SJCRH30 (cell line): ENCODE results near the gene MEX3A. TPM values are rescaled to one million over a fixed set of nuclear protein-coding genes. Genes with fewer than 3 reads are reported as not detected.
"Not testable (repeated sequence)": the region's sequence is repeated elsewhere in the genome, so short reads cannot be mapped to it uniquely, and the experiment has no call there.

ENCODE experiments used
- DNase-seq, 2 experiments: peaks; one replicate each; pipeline ENCODE4 v3.0.0-alpha.2; 2015 to 2020
- H3K27ac ChIP-seq: fragments of 250-450 bp; sonication (Bioruptor Pico); 2 replicates; pipeline ENCODE4 v1.5.1; 2020; ENCODE audit warnings: mild to moderate bottlenecking, moderate library complexity
- H3K27me3 ChIP-seq: fragments of 250-450 bp; sonication (Bioruptor Pico); 2 replicates; pipeline ENCODE4 v1.5.1; 2020; ENCODE audit warnings: mild to moderate bottlenecking, moderate library complexity
- H3K36me3 ChIP-seq: fragments of 250-450 bp; sonication (Bioruptor Pico); 2 replicates; pipeline ENCODE4 v1.5.1; 2020; ENCODE audit warnings: mild to moderate bottlenecking, moderate library complexity
- H3K4me1 ChIP-seq: fragments of 250-450 bp; sonication (Bioruptor Pico); 2 replicates; pipeline ENCODE4 v1.5.1; 2020; ENCODE audit warnings: mild to moderate bottlenecking, moderate library complexity
- H3K4me3 ChIP-seq: fragments of 250-450 bp; sonication (Bioruptor Pico); 2 replicates; pipeline ENCODE4 v1.5.1; 2020; ENCODE audit warnings: mild to moderate bottlenecking, moderate library complexity
- H3K9me3 ChIP-seq: fragments of 250-450 bp; sonication (Bioruptor Pico); replicated peaks from 2 replicates; pipeline ENCODE4 v1.5.1; 2020; ENCODE audit warnings: mild to moderate bottlenecking, moderate library complexity
- total RNA-seq: library from RNA; depleted of rRNA; stranded (reverse); fragments of >200 nt; shearing (Covaris generic); gene quantifications from 2 replicates; pipeline ENCODE4 v1.2.3, GENCODE V29; 2014; rRNA removed

MEX3A gene
- total RNA-seq, result 21.8 and 22.3 TPM in 2 replicates

DNA sequence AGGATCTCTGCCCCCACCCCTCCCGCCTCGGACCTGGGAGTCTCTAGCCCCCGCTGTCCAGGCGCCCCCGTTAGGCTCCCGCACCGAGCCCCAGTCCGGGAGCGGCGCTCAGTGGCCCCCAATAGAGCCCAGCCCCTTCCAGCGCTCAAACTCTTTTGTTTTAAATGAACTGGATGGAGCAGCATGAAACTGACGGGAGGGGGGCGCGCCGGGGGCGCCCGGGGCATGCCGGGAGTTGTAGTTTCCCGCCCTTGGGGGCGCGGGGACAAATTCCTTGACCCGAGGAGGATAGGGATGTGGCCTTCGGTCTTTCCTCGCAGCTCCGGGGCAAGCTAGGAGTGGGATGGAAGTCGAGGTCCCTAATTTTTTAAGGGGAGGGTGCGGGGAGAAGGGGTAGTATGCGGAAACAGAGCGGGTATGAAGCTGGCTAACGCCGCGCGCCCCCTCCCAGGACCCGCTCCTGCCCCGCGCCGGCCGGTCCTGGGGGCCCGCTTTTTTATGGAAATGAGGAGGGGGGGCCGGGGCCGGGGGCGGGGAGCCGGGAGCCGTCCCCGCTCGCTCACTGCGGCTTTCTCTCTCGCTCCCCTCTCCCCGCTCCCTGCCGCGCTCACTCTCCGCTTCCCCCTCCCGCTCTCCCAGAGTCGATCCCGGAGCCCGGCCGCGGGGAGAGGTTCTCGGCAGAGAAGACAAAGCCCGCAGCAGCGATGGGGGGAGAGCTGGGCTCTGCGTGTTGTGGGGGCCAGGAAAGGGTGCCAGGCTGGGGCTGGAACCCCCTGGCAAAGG is at the start of gene MEX3A:
Gene MEX3A, minus strand, starts transcription at position 157 of the 783 bp plus-strand sequence. CDS start 467 bp downstream, outside the sequence.
- peak within 1 kb of the TSS; percentile 99 for H3K4me3 ChIP-seq
- no peaks in the 10 kb centered on the region for H3K9me3 ChIP-seq
- no peaks in the 10 kb centered on the region; the same call in 1 of the 2 replicates for H3K36me3 ChIP-seq
- no peaks in the 10 kb centered on the region for H3K27me3 ChIP-seq
- DNase-seq, result peak; percentile 89 to 90
- peak within 1 kb of the TSS; percentile 59 for H3K27ac ChIP-seq
- peaks cover 8% of the 10 kb centered on the region; the same call in 1 of the 2 replicates for H3K4me1 ChIP-seq

DNA sequence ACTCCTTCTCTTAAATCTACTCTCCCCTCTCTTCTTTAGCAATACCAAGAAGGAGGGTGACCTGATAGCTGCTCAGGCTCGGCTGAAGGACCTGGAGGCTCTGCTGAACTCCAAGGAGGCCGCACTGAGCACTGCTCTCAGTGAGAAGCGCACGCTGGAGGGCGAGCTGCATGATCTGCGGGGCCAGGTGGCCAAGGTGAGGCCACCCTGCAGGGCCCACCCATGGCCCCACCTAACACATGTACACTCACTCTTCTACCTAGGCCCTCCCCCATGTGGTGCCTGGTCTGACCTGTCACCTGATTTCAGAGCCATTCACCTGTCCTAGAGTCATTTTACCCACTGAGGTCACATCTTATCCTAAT is 48.3 kb upstream of the MEX3A start:
- H3K36me3 ChIP-seq, result peaks cover 36% of the 10 kb centered on the region
- no peaks in the 10 kb centered on the region for H3K9me3 ChIP-seq
- H3K27ac ChIP-seq, result no peak overlapping the region
- peaks cover 39% of the 10 kb centered on the region for H3K4me1 ChIP-seq
- no peaks in the 10 kb centered on the region for H3K27me3 ChIP-seq
- H3K4me3 ChIP-seq, result no peak overlapping the region
- no peak for DNase-seq

- Histone ChIP-seq H3K27ac (peak overlapping the region; percentile 96), H3K9me3 (no peaks in the 10 kb centered on the region), H3K4me3 (no peak overlapping the region), H3K36me3 (peaks cover 31% of the 10 kb centered on the region), H3K4me1 (peaks cover 44% of the 10 kb centered on the region), H3K27me3 (no peaks in the 10 kb centered on the region)
- peak; percentile 98 for DNase-seq
Measured at GRCh38 chr1:156129687-156130577, 47.7 kb upstream of the MEX3A start.

DNA sequence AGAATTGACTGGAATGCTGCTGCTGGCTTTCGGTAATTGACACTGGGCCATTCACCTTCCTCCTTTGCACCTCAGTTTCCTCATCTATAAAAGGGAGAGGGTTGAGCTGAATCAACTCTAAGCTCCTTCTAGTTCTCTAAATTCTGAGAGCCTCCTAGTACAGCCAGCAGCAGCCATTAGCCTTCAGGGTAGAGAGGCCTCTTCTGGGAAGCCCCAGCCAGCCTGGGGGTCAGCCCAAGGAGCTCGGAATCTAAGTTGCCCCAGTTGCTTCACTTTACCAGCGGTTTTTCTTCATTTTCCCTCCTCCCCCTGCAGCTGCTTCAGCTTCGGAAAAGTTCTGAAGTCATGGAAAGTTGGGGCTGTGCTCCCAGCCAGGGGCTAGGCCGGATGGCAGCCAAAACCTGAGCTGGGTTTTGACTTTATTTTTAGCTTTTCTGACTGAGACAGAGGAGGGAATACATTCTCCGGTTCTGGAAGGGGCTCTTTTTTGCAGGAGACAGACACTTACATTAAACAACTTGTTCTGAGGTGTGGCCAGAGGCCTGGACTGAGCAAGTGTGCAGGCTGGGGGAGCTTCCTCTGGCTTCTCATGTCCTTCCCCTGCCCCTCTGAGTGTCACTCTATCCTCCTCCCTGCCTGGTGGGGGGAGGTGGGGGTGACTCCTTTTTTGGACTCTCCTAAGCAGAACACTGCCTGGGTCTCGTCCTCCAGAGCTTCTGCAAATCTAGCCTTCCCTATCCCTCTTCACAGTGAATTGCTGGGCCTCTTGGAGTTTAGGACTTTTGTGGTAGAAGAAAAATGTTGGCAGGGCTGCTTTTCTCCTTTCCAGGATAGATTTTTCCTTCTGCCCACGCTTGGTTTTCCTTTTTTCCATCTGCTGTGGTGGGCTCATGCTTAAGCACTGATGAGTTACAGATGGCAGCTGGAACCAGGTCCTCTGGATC is 46.7 kb upstream of the MEX3A start:
- Histone ChIP-seq H3K36me3 (peaks cover 21% of the 10 kb centered on the region), H3K4me1 (peaks cover 54% of the 10 kb centered on the region), H3K4me3 (no peak overlapping the region), H3K27ac (peak overlapping the region; percentile 96), H3K27me3 (no peaks in the 10 kb centered on the region), H3K9me3 (no peaks in the 10 kb centered on the region)
- no peak for DNase-seq

DNA sequence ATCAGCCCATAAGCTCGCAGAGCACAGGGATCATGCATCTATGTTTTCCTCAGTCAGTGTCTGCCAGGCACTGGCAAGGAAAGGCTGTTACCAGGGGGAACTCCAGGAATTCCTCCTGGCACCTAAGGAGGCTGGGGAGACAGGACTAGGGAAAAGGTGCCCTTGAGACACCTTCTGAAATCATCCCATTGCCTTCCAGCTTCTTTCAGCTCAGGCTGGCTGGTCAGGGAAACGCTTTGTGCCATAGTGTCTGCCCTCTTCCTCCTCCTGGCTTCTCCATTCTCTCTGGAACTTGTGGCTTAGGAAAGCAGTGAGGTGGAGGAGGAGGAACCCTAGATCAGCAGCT is 46.0 kb upstream of the MEX3A start:
- H3K27me3 ChIP-seq, result no peaks in the 10 kb centered on the region
- peak overlapping the region; percentile 96 for H3K27ac ChIP-seq
- H3K9me3 ChIP-seq, result no peaks in the 10 kb centered on the region
- peaks cover 58% of the 10 kb centered on the region for H3K4me1 ChIP-seq
- no peak overlapping the region for H3K4me3 ChIP-seq
- no peak for DNase-seq
- H3K36me3 ChIP-seq, result peaks cover 18% of the 10 kb centered on the region

DNA sequence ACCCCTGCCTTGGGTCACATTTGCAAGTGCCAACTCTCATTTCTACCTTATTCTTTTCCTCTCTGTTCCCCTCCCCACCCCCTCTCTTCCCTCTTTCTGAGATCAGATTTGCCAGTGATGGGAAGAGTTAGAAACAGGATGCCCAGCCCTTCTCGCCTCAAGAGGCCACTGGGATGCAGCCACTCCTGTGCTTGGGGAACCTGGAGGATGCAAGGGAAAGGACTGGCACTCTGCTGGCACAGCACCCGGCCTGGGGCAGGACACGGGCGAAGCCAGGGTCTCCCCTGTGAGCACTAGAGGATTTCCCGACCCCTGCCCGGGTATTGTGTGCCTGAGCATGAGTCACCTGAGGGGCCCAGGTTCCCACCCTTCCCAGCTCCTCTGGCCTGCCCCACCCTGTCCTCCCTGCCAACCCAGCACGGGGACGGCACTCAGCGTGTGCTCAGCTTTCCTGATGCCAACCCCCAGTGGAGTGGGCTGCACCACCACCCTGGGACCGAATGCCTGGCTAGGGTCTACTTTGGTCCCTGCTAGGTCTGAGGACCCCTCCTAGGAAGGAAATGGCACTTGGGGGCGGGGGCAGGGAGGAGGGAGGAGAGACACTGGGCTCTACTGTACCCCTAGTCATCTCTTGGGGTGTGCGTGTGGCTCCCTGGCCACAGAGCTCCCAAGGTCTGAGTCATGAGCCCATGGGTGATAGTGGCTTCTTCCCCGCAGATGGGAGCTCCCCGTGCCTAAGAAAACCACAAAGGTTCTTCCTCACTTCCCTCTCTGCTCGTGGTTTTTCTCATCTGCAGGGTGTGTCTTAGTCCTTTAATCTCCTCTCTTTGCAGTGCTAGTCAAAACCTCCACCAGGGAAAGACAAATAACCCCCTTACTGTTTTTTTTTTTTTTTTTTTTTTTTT is 44.6 kb upstream of the MEX3A start:
- Histone ChIP-seq H3K27ac (peak overlapping the region; percentile 48), H3K4me3 (no peak overlapping the region), H3K27me3 (no peaks in the 10 kb centered on the region), H3K36me3 (peaks cover 10% of the 10 kb centered on the region), H3K9me3 (no peaks in the 10 kb centered on the region), H3K4me1 (peaks cover 72% of the 10 kb centered on the region)
- no peak for DNase-seq

DNA sequence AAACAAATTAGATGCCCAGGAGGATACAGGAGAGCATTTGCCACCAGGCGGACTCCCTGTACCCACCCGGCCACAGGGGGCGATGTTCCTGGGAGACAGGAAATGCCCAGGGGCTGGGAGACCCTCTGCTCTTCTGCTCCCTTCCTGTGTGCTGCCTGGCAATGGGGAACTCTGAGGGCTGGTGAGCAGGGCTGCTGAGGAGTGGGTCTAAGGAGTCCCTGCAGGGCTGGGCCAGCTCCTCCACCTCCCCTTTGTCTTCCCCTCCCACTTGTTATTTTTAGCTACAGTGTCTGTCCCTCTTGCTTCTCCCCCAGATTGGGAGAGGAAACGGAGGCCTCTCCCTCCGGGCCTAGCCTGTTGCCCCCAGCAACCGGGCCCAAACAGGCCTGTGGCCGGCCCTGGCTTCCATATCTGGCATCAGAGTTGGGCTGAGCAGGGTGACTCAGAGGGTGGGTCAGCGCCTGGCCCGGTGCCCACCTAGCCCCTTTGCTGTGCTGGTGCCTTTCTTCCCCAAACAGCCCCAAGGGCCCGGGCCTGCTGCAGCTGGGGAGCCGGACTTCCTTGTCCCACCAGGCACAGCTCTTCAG is 43.9 kb upstream of the MEX3A start:
- H3K27ac ChIP-seq, result peak overlapping the region; percentile 48
- H3K4me1 ChIP-seq, result peaks cover 80% of the 10 kb centered on the region
- H3K27me3 ChIP-seq, result no peaks in the 10 kb centered on the region
- H3K36me3 ChIP-seq, result peaks cover 5% of the 10 kb centered on the region
- peak; percentile 90 to 93 for DNase-seq
- no peaks in the 10 kb centered on the region for H3K9me3 ChIP-seq
- H3K4me3 ChIP-seq, result no peak overlapping the region

GRCh38 chr1:156125544-156125943 is 43.3 kb upstream of the MEX3A start:
- H3K9me3 ChIP-seq, H3K36me3 ChIP-seq, DNase-seq: not testable (repeated sequence)

GRCh38 chr1:156124557-156125483 is 42.6 kb upstream of the MEX3A start:
- Histone ChIP-seq H3K36me3 (no peaks in the 10 kb centered on the region), H3K4me3 (no peak overlapping the region), H3K9me3 (no peaks in the 10 kb centered on the region), H3K4me1 (peaks cover 90% of the 10 kb centered on the region), H3K27ac (peak overlapping the region; percentile 96), H3K27me3 (no peaks in the 10 kb centered on the region)
- no peak for DNase-seq

More at GRCh38 chr1:156125544-156125943, 43.3 kb upstream of the MEX3A start:
- H3K4me3 ChIP-seq, H3K27me3 ChIP-seq, H3K27ac ChIP-seq: not testable (repeated sequence)
- peaks cover 86% of the 10 kb centered on the region for H3K4me1 ChIP-seq

GRCh38 chr1:156123356-156124196 is 41.3 kb upstream of the MEX3A start:
- Histone ChIP-seq H3K9me3 (no peaks in the 10 kb centered on the region), H3K27me3 (no peaks in the 10 kb centered on the region), H3K36me3 (no peaks in the 10 kb centered on the region), H3K27ac (peak overlapping the region; percentile 96), H3K4me3 (peak overlapping the region; percentile 7), H3K4me1 (peaks cover 89% of the 10 kb centered on the region)
- DNase-seq, result peak; percentile 97 to 99

DNA sequence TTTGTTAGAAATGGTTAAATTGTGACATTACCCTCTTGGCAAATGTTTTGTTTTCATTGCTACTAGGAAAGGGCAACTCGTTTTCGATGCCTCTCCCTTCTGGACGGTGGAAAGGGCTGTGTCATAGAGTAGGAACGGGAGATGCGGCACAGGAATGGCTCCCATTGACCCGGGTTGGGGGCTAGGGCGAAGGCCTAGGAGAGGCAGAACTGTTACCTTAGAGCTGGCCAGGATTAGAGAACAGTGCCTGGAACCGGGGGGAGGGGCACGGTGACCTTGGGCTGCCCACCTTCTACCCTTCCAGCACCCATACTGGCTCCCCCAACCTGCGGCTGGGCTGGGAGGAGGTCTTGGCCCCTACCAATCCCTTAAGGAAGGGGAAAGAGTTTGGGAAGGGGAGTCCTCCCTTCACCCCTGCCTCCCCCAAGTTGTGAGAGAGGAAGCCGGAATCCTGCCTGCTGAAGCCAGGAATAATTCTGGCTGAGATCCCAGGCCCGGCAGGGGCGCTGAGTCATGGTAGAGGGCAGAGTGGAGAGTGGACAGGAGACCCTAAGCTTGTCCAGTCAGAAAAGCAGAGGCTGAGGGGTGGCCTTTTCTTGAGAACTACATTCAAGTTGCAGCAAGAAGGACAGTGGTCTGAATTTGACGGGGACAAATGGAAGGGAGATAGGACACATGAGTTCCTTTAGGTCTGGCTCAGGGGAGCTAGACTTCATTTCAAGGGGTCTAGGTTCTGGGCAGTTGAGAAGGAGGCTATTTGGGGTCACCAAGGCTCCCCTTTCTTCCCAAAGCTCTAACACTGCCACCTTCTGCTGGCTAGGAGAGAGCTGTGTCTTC is 40.5 kb upstream of the MEX3A start:
- no peaks in the 10 kb centered on the region for H3K9me3 ChIP-seq
- peak; percentile 83 to 85 for DNase-seq
- peak overlapping the region; percentile 7 for H3K4me3 ChIP-seq

More for the DNA sequence above, 40.5 kb upstream of the MEX3A start:
- peak overlapping the region; percentile 96 for H3K27ac ChIP-seq
- H3K4me1 ChIP-seq, result peaks cover 88% of the 10 kb centered on the region
- H3K27me3 ChIP-seq, result no peaks in the 10 kb centered on the region
- H3K36me3 ChIP-seq, result no peaks in the 10 kb centered on the region
